Nephron (organoid): ENCODE data around the gene LMOD3.

Source experiments
- H3K27ac Mint-ChIP-seq, 3 experiments: 2 replicates each; pipeline ENCODE4 v1.8.0; 2020; ENCODE audit warnings: mixed read lengths in 3 of 3, mild to moderate bottlenecking in 2 of 3, moderate library complexity in 1 of 3
- H3K27me3 Mint-ChIP-seq: 2 replicates; pipeline ENCODE4 v1.8.0; 2021; ENCODE audit warnings: low read depth, mild to moderate bottlenecking, moderate library complexity, mixed read lengths
- H3K36me3 Mint-ChIP-seq: 2 replicates; pipeline ENCODE4 v1.8.0; 2020; ENCODE audit warnings: low read depth, mixed read lengths
- H3K4me1 Mint-ChIP-seq: 2 replicates; pipeline ENCODE4 v1.8.0; 2020; ENCODE audit warnings: mixed read lengths
- H3K4me3 Mint-ChIP-seq, 3 experiments: 2 replicates each; pipeline ENCODE4 v1.8.0; 2020; ENCODE audit warnings: mild to moderate bottlenecking in 3 of 3, mixed read lengths in 3 of 3, moderate library complexity in 2 of 3
- H3K9me3 Mint-ChIP-seq: 2 replicates; pipeline ENCODE4 v1.8.0; 2020; ENCODE audit warnings: mixed read lengths
- TF ChIP-seq, protein P1 (sequence below), 3 experiments: fragments of 200-600 bp; sonication (generic); IDR thresholded peaks; one replicate each; pipeline ENCODE4 v1.5.0; 2021; ENCODE audit warnings: antibody characterized with exemption in 3 of 3; ENCODE audit not compliant: unreplicated experiment in 3 of 3

LMOD3 gene

DNA sequence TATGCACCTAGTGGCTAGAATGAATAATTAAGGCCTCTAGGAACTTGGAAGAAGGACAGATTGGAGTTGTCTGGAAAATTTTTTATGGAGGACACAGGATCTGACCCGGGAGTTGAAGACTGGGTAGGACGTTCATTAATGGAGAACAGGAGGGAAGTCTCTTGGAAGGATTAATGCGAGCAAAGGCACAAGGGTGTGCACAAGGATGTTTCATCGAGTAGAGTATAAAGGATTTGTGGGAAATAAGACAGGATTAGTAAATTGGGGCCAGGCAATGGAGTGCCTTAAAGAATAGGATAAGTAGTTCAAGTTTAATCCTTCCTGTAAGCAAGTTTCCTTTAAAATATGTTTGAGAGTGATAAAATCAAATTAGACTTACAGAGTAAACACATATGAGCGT lies 14.6 kb downstream of the LMOD3 start:
- Mint-ChIP-seq H3K27ac (no peak overlapping the region), H3K4me3 (no peak overlapping the region), H3K36me3 (peaks cover 18% of the 10 kb centered on the region), H3K27me3 (no peaks in the 10 kb centered on the region), H3K4me1 (peaks cover 7% of the 10 kb centered on the region), H3K9me3 (no peaks in the 10 kb centered on the region)
- TF ChIP-seq, protein P1, sequence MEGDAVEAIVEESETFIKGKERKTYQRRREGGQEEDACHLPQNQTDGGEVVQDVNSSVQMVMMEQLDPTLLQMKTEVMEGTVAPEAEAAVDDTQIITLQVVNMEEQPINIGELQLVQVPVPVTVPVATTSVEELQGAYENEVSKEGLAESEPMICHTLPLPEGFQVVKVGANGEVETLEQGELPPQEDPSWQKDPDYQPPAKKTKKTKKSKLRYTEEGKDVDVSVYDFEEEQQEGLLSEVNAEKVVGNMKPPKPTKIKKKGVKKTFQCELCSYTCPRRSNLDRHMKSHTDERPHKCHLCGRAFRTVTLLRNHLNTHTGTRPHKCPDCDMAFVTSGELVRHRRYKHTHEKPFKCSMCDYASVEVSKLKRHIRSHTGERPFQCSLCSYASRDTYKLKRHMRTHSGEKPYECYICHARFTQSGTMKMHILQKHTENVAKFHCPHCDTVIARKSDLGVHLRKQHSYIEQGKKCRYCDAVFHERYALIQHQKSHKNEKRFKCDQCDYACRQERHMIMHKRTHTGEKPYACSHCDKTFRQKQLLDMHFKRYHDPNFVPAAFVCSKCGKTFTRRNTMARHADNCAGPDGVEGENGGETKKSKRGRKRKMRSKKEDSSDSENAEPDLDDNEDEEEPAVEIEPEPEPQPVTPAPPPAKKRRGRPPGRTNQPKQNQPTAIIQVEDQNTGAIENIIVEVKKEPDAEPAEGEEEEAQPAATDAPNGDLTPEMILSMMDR (IDR thresholded peaks at IDR 0.05; ENCODE audit: unreplicated experiment in 3 of 3) = no peak

GRCh38 chr3:69105320-69105719 lies 17.1 kb downstream of the LMOD3 start:
- Mint-ChIP-seq H3K4me1 (no peaks in the 10 kb centered on the region), H3K36me3 (peaks cover 30% of the 10 kb centered on the region), H3K9me3 (no peaks in the 10 kb centered on the region), H3K27ac (no peak overlapping the region), H3K4me3 (no peak overlapping the region), H3K27me3 (no peaks in the 10 kb centered on the region)
- TF ChIP-seq, protein P1 (IDR thresholded peaks at IDR 0.05; ENCODE audit: unreplicated experiment in 3 of 3) = no peak

DNA sequence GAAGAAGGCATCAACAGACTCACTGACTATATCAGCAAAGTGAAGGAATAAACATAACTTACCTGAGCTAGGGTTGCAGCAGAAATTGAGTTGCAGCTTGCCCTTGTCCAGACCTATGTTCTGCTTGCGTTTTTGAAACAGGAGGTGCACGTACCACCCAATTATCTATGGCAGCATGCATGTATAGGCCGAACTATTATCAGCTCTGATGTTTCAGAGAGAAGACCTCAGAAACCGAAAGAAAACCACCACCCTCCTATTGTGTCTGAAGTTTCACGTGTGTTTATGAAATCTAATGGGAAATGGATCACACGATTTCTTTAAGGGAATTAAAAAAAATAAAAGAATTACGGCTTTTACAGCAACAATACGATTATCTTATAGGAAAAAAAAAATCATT lies 17.8 kb downstream of the LMOD3 start:
- Mint-ChIP-seq H3K4me3 (no peak overlapping the region), H3K27ac (no peak overlapping the region), H3K9me3 (no peaks in the 10 kb centered on the region), H3K4me1 (no peaks in the 10 kb centered on the region), H3K36me3 (peaks cover 32% of the 10 kb centered on the region), H3K27me3 (no peaks in the 10 kb centered on the region)
- TF ChIP-seq, protein P1 (IDR thresholded peaks at IDR 0.05; ENCODE audit: unreplicated experiment in 3 of 3) = no peak

- Mint-ChIP-seq H3K4me1 (no peaks in the 10 kb centered on the region), H3K36me3 (peaks cover 36% of the 10 kb centered on the region), H3K9me3 (no peaks in the 10 kb centered on the region), H3K27me3 (no peaks in the 10 kb centered on the region), H3K27ac (no peak overlapping the region), H3K4me3 (no peak overlapping the region)
- TF ChIP-seq, protein P1 (IDR thresholded peaks at IDR 0.05; ENCODE audit: unreplicated experiment in 3 of 3) = no peak
These were observed 19.3 kb downstream of the LMOD3 start for GRCh38 chr3:69103123-69103522.

GRCh38 chr3:69102384-69102783 lies 20.0 kb downstream of the LMOD3 start:
- H3K27me3 Mint-ChIP-seq = no peaks in the 10 kb centered on the region

GRCh38 chr3:69099576-69099975 lies 22.8 kb downstream of the LMOD3 start:
- TF ChIP-seq, protein P1 (IDR thresholded peaks at IDR 0.05; ENCODE audit: unreplicated experiment in 3 of 3) = no peak
- H3K27ac Mint-ChIP-seq = no peak overlapping the region
- no peaks in the 10 kb centered on the region for H3K9me3 Mint-ChIP-seq
- H3K27me3 Mint-ChIP-seq = no peaks in the 10 kb centered on the region
- H3K4me3 Mint-ChIP-seq = no peak overlapping the region
- H3K4me1 Mint-ChIP-seq = peaks cover 4% of the 10 kb centered on the region
- H3K36me3 Mint-ChIP-seq = peaks cover 40% of the 10 kb centered on the region

More at GRCh38 chr3:69102384-69102783, 20.0 kb downstream of the LMOD3 start:
- H3K4me3 Mint-ChIP-seq = no peak overlapping the region
- H3K36me3 Mint-ChIP-seq = peaks cover 40% of the 10 kb centered on the region
- no peak overlapping the region for H3K27ac Mint-ChIP-seq
- no peaks in the 10 kb centered on the region for H3K4me1 Mint-ChIP-seq
- H3K9me3 Mint-ChIP-seq = no peaks in the 10 kb centered on the region
- TF ChIP-seq, protein P1 (IDR thresholded peaks at IDR 0.05; ENCODE audit: unreplicated experiment in 3 of 3) = no peak
